LNCAP (cell line): ENCODE data around the gene SLC39A13.

ENCODE experiments used
- CTCF ChIP-seq: fragments of 450-650 bp; IDR thresholded peaks from 2 replicates; pipeline ENCODE4 v1.5.1; 2017; ENCODE audit warnings: mild to moderate bottlenecking

Gene SLC39A13

GRCh38 chr11:47376525-47377371 is 31.6 kb upstream of the SLC39A13 start:
- no peak for TF ChIP-seq CTCF

GRCh38 chr11:47377571-47378009 is 30.8 kb upstream of the SLC39A13 start:
- TF ChIP-seq CTCF = no peak

DNA sequence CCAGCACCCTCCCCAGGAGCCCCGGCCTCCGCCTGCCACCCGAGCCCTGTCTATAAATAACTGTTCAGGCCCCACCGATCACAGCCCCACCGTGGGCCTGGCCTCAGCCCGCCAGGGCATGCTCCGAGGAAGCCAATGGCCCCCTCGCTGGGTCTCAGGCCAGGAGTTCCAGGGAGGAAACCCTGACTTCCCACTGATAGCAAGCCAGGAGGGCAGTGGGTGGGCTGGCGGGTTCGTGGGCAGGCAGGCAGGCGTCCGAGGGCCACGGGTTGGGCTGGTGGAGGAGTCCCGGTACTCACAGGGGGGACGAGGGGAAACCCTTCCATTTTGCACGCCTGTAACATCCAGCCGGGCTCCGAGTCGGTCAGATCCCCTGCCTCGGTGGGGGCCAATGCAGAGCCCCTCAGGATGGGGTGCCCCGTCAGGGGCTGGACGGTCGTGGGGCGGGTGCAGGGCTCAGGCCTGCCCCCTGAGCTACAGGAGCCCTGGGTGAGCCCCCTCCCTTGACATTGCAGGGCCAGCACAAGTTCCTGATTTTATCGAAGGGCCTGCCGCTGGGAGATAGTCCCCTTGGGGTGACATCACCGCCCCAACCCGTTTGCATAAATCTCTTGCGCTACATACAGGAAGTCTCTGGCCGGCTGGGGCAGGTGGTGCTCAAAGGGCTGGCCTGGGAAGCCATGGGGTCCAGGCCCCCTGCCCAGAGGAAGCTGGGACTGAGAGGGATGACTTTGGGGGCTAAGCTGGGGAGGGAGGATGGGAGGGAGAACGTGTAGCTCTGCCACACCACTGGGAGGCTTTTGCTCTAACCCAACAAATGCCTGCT is 30.2 kb upstream of the SLC39A13 start, which contains the start of gene SPI1:
TSS of gene SPI1 (minus strand) at position 538 of the 826 bp plus-strand sequence. CDS start at position 344, 194 bp downstream.
- no peak for TF ChIP-seq CTCF

DNA sequence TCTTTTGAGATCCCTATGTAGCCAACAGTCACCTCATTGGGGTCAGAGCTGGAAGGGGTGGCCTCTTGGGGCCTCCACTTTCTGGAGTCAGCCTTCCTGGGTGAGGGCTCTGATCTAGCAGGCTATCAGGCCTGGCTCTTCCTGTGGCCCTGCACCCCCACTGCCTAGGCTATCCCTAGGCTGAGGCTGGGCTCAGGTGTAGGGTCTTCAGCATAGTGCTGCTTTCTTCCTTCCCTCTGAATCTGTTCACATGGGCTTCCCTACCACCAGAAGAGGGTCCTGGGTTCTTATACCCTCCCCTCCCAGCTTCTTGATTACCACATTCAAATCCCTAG is 29.6 kb upstream of the SLC39A13 start:
- TF ChIP-seq CTCF = no peak

- TF ChIP-seq CTCF = no peak
Measured at GRCh38 chr11:47379317-47379716, 29.1 kb upstream of the SLC39A13 start.

DNA sequence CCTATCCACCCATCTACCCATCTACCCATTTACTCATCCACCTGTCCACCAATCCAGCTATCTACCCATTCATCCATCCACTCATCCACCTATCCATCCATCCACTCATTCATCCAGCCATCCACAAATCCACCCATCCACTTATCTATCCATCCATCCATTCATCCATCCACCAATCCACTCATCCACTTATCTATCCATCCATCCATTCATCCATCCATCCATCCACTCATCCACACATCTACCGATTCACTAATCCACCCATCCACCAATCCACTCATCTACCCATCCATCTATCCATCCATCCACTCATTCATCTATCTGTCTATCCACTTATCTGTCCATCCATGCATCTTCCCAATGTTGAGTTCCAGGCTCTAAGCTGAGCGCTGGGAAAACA is 28.3 kb upstream of the SLC39A13 start:
- no peak for TF ChIP-seq CTCF

DNA sequence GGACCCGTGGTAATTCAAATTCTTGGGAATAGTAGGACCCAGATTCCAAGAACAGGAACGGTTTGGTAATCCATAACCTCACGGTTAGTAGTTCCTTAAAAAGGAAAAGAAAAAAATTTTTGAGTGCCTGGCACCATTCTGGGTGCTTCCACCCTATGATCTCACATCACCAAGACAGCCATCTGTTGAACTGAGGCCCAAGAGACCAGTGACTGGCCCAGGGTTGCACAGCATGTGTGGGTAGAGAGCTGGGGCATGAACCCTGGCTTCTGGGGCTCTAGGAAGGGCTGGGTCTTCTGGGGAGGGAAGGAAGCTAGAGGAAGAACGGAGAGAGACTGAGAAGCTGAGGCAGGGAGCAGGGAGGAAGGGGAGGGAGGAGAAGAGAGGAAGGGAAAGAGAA is 25.3 kb upstream of the SLC39A13 start:
- no peak for TF ChIP-seq CTCF
